HepG2 (cell line): ENCODE data around the gene SNHG17. TPM values are rescaled to one million over a fixed set of nuclear protein-coding genes. Genes with fewer than 3 reads are reported as not detected.

ENCODE experiments used
- KLF13 ChIP-seq: sonication (generic); formaldehyde crosslinking; IDR thresholded peaks from 2 replicates; pipeline ENCODE4 v1.4.0; 2020; ENCODE audit warnings: mild to moderate bottlenecking, missing genetic modification reagents
- MXD4 ChIP-seq: IDR thresholded peaks from 2 replicates; pipeline ENCODE4 v1.6.1; 2016; ENCODE audit warnings: mild to moderate bottlenecking, missing biosample characterization, missing genetic modification reagents
- SAFB2 ChIP-seq: sonication (generic); formaldehyde crosslinking; IDR thresholded peaks from 2 replicates; pipeline ENCODE4 v1.5.1; 2020; ENCODE audit warnings: missing genetic modification reagents, low read depth, mild to moderate bottlenecking, borderline replicate concordance
- SPEN ChIP-seq: sonication (generic); formaldehyde crosslinking; IDR thresholded peaks from 2 replicates; pipeline ENCODE4 v1.5.1; 2020; ENCODE audit warnings: low read depth, mild to moderate bottlenecking, missing genetic modification reagents
- ZNF431 ChIP-seq: sonication (generic); formaldehyde crosslinking; IDR thresholded peaks from 2 replicates; pipeline ENCODE4 v1.9.0; 2022; ENCODE audit warnings: missing genetic modification reagents, low read depth, mild to moderate bottlenecking, borderline replicate concordance
- ZNF720 ChIP-seq: sonication (generic); formaldehyde crosslinking; IDR thresholded peaks from 2 replicates; pipeline ENCODE4 v1.4.0; 2020; ENCODE audit warnings: missing genetic modification reagents
- polyA plus RNA-seq, 8 experiments: library from polyadenylated mRNA; depleted of rRNA in 3 of 8; stranded (reverse) in 7 of 8; unstranded in 1 of 8; fragments of >200 nt; fragmentation: Illumina TruSeq in 4 of 8; extraction: Trizol in 4 of 8; gene quantifications; 2 replicates each; pipeline versions ENCODE4 v1.2.1 to v1.2.3, GENCODE V29; 2011 to 2016; ENCODE audit warnings: low read depth in 4 of 8, missing spikeins in 1 of 8, mixed read lengths in 1 of 8; ENCODE audit not compliant: insufficient read depth in 1 of 8
- total RNA-seq, 5 experiments: library from RNA; depleted of rRNA; stranded (reverse); fragments of >200 nt; fragmentation: Illumina TruSeq; extraction: Trizol; gene quantifications; 2 replicates each; pipeline ENCODE4 v1.2.3, GENCODE V29; 2016; ENCODE audit warnings: low read depth in 1 of 5
- TF ChIP-seq, protein P1 (sequence below): sonication (generic); formaldehyde crosslinking; IDR thresholded peaks from 2 replicates; pipeline ENCODE4 v1.5.1; 2020; ENCODE audit warnings: missing genetic modification reagents, mild to moderate bottlenecking, borderline replicate concordance
- TF ChIP-seq, protein P2 (sequence below): sonication (generic); formaldehyde crosslinking; conservative IDR thresholded peaks from 2 replicates; pipeline ENCODE4 v1.4.0; 2020; ENCODE audit warnings: missing genetic modification reagents
- TF ChIP-seq, protein P3 (sequence below): sonication (generic); formaldehyde crosslinking; IDR thresholded peaks from 2 replicates; pipeline ENCODE4 v1.8.0; 2023; ENCODE audit warnings: mild to moderate bottlenecking, missing genetic modification reagents
- TF ChIP-seq, protein P4 (sequence below): sonication (generic); formaldehyde crosslinking; IDR thresholded peaks from 2 replicates; pipeline ENCODE4 v1.5.0; 2020; ENCODE audit warnings: missing genetic modification reagents
- TF ChIP-seq, protein P5 (sequence below): sonication (generic); formaldehyde crosslinking; IDR thresholded peaks from 2 replicates; pipeline ENCODE4 v1.4.0; 2020; ENCODE audit warnings: missing genetic modification reagents
- TF ChIP-seq, protein P6 (sequence below): sonication (generic); formaldehyde crosslinking; conservative IDR thresholded peaks from 2 replicates; pipeline ENCODE4 v1.8.1; 2023; ENCODE audit warnings: missing genetic modification reagents

The SNHG17 gene
- total and polyA plus RNA-seq, 2 of the 13 experiments (the other 11 are each of a cell fraction or from before 2014, with no cell fraction given): 26.2 to 41.2 TPM

DNA sequence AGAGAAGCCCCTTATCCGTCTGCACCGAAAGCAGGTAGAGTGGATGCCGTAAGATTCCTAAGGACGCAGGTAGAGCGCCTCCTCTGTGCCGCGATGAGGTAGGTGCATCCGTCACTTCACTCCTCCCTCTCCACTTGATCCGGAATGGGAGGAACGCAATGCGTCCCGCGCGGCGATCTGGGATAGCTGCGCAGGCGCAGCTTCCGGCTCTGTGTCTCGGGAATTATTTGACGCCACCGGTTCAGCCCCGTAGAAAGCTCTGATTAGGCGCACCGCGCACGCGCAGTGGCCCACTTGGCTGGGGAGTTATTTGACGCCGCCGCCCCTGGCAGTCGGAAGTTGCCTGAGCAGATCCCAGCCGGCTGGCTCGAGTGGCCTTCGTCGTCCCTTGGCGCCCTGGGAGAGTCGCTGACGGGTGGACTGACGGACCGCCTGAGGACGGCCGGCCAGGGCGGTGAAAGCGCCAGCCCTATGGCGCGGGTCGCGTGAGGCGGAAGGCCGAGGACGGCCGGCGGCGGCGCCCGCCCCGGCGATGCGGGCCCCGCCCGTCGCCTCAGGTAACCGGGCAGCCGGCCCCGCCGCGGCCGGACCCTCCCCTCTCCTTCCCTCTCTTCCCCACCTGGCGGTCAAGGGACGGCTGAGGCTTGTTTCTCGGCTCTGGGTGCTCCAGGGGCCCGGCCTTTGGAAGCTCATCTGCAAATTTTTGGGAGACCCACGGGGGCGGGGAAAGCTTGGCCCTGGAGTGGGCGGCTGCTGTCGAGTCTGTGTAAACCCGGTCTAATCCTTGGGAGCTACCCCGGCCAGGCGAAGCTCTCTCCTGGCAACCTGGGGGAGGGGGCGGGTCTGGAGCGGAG lies 37.6 kb upstream of the SNHG17 start, which contains the start of gene RALGAPB (continued):
- TF ChIP-seq, protein P1, sequence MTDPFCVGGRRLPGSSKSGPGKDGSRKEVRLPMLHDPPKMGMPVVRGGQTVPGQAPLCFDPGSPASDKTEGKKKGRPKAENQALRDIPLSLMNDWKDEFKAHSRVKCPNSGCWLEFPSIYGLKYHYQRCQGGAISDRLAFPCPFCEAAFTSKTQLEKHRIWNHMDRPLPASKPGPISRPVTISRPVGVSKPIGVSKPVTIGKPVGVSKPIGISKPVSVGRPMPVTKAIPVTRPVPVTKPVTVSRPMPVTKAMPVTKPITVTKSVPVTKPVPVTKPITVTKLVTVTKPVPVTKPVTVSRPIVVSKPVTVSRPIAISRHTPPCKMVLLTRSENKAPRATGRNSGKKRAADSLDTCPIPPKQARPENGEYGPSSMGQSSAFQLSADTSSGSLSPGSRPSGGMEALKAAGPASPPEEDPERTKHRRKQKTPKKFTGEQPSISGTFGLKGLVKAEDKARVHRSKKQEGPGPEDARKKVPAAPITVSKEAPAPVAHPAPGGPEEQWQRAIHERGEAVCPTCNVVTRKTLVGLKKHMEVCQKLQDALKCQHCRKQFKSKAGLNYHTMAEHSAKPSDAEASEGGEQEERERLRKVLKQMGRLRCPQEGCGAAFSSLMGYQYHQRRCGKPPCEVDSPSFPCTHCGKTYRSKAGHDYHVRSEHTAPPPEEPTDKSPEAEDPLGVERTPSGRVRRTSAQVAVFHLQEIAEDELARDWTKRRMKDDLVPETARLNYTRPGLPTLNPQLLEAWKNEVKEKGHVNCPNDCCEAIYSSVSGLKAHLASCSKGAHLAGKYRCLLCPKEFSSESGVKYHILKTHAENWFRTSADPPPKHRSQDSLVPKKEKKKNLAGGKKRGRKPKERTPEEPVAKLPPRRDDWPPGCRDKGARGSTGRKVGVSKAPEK (CRISPR knock-in tag): no peak
- TF ChIP-seq, protein P2, sequence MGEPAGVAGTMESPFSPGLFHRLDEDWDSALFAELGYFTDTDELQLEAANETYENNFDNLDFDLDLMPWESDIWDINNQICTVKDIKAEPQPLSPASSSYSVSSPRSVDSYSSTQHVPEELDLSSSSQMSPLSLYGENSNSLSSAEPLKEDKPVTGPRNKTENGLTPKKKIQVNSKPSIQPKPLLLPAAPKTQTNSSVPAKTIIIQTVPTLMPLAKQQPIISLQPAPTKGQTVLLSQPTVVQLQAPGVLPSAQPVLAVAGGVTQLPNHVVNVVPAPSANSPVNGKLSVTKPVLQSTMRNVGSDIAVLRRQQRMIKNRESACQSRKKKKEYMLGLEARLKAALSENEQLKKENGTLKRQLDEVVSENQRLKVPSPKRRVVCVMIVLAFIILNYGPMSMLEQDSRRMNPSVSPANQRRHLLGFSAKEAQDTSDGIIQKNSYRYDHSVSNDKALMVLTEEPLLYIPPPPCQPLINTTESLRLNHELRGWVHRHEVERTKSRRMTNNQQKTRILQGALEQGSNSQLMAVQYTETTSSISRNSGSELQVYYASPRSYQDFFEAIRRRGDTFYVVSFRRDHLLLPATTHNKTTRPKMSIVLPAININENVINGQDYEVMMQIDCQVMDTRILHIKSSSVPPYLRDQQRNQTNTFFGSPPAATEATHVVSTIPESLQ: 0 out of 2 replicates have a peak, but pooled peaks have one; percentile 36
- no peak for TF ChIP-seq KLF13 (CRISPR knock-in tag)
- TF ChIP-seq, protein P3, sequence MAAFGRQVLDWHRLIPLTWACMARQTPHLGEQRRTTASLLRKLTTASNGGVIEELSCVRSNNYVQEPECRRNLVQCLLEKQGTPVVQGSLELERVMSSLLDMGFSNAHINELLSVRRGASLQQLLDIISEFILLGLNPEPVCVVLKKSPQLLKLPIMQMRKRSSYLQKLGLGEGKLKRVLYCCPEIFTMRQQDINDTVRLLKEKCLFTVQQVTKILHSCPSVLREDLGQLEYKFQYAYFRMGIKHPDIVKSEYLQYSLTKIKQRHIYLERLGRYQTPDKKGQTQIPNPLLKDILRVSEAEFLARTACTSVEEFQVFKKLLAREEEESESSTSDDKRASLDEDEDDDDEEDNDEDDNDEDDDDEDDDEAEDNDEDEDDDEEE (CRISPR knock-in tag): 0 out of 2 replicates have a peak, but pooled peaks have one; percentile 26
- peak; percentile 96 for TF ChIP-seq SAFB2 (CRISPR knock-in tag)
- TF ChIP-seq, protein P4, sequence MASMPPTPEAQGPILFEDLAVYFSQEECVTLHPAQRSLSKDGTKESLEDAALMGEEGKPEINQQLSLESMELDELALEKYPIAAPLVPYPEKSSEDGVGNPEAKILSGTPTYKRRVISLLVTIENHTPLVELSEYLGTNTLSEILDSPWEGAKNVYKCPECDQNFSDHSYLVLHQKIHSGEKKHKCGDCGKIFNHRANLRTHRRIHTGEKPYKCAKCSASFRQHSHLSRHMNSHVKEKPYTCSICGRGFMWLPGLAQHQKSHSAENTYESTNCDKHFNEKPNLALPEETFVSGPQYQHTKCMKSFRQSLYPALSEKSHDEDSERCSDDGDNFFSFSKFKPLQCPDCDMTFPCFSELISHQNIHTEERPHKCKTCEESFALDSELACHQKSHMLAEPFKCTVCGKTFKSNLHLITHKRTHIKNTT (CRISPR knock-in tag): no peak
- TF ChIP-seq, protein P5, sequence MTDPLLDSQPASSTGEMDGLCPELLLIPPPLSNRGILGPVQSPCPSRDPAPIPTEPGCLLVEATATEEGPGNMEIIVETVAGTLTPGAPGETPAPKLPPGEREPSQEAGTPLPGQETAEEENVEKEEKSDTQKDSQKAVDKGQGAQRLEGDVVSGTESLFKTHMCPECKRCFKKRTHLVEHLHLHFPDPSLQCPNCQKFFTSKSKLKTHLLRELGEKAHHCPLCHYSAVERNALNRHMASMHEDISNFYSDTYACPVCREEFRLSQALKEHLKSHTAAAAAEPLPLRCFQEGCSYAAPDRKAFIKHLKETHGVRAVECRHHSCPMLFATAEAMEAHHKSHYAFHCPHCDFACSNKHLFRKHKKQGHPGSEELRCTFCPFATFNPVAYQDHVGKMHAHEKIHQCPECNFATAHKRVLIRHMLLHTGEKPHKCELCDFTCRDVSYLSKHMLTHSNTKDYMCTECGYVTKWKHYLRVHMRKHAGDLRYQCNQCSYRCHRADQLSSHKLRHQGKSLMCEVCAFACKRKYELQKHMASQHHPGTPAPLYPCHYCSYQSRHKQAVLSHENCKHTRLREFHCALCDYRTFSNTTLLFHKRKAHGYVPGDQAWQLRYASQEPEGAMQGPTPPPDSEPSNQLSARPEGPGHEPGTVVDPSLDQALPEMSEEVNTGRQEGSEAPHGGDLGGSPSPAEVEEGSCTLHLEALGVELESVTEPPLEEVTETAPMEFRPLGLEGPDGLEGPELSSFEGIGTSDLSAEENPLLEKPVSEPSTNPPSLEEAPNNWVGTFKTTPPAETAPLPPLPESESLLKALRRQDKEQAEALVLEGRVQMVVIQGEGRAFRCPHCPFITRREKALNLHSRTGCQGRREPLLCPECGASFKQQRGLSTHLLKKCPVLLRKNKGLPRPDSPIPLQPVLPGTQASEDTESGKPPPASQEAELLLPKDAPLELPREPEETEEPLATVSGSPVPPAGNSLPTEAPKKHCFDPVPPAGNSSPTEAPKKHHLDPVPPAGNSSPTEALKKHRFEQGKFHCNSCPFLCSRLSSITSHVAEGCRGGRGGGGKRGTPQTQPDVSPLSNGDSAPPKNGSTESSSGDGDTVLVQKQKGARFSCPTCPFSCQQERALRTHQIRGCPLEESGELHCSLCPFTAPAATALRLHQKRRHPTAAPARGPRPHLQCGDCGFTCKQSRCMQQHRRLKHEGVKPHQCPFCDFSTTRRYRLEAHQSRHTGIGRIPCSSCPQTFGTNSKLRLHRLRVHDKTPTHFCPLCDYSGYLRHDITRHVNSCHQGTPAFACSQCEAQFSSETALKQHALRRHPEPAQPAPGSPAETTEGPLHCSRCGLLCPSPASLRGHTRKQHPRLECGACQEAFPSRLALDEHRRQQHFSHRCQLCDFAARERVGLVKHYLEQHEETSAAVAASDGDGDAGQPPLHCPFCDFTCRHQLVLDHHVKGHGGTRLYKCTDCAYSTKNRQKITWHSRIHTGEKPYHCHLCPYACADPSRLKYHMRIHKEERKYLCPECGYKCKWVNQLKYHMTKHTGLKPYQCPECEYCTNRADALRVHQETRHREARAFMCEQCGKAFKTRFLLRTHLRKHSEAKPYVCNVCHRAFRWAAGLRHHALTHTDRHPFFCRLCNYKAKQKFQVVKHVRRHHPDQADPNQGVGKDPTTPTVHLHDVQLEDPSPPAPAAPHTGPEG: peak; percentile 66
- TF ChIP-seq ZNF720 (CRISPR knock-in tag): no peak
- TF ChIP-seq, protein P6, sequence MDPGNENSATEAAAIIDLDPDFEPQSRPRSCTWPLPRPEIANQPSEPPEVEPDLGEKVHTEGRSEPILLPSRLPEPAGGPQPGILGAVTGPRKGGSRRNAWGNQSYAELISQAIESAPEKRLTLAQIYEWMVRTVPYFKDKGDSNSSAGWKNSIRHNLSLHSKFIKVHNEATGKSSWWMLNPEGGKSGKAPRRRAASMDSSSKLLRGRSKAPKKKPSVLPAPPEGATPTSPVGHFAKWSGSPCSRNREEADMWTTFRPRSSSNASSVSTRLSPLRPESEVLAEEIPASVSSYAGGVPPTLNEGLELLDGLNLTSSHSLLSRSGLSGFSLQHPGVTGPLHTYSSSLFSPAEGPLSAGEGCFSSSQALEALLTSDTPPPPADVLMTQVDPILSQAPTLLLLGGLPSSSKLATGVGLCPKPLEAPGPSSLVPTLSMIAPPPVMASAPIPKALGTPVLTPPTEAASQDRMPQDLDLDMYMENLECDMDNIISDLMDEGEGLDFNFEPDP (CRISPR knock-in tag): no peak
- peak; percentile 79; the same call in 1 of the 2 replicates for TF ChIP-seq MXD4
- TF ChIP-seq ZNF431: peak; percentile 27; the same call in 1 of the 2 replicates
- peak; percentile 95 for TF ChIP-seq SPEN (CRISPR knock-in tag)
